HG03097 (cell line): ENCODE measurements around the gene PHOX2B.
"Not testable (repeated sequence)": the region's sequence is repeated elsewhere in the genome, so short reads cannot be mapped to it uniquely, and the experiment has no call there.

Source experiments
- ATAC-seq: cut with Tn5 transposase; IDR thresholded peaks from one replicate; pipeline ENCODE4 v1.9.1; 2021; ENCODE audit not compliant: unreplicated experiment, low FRiP score

Gene PHOX2B

GRCh38 chr4:41714364-41715000 lies 34.0 kb downstream of the PHOX2B start:
- no peak for ATAC-seq

DNA sequence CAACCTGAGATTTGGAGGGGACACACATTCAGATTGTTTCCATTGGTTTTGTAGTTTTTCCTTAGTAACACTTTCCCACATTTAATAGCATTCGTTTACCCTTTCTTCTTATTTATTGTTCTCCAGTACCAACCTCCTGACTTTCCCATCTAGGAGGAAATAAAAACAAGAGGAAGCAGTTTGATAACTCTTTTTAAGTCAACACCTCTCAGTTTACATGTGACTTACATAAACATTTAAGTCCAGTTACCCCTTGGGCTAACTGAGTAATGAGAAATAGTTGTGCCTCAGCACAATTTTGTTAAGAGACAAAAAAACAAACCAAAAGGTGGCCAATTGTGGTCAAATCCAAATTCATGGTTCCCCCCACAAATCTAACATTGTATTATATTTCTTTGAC lies 34.8 kb downstream of the PHOX2B start:
- ATAC-seq = no peak

DNA sequence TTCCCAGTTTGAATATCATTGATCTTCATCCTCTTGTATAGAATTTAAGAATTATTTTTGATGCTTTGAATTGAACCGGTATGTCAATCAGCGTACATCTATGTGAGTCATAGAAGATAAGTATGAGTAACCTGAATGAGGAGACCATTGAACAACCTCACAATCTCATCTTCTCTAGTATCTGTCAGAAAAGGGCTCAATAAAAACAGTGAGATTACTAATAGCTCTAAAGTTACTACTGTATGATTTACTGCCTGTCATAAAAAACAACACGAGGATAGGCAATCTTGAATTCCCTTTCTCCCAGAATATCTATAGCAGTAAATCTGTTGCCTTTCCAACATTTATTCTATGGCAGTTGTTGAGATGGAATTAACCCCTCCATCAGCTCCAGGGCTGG lies 36.1 kb downstream of the PHOX2B start:
- no peak for ATAC-seq

GRCh38 chr4:41711654-41712053 lies 36.9 kb downstream of the PHOX2B start:
- not testable (repeated sequence) for ATAC-seq

DNA sequence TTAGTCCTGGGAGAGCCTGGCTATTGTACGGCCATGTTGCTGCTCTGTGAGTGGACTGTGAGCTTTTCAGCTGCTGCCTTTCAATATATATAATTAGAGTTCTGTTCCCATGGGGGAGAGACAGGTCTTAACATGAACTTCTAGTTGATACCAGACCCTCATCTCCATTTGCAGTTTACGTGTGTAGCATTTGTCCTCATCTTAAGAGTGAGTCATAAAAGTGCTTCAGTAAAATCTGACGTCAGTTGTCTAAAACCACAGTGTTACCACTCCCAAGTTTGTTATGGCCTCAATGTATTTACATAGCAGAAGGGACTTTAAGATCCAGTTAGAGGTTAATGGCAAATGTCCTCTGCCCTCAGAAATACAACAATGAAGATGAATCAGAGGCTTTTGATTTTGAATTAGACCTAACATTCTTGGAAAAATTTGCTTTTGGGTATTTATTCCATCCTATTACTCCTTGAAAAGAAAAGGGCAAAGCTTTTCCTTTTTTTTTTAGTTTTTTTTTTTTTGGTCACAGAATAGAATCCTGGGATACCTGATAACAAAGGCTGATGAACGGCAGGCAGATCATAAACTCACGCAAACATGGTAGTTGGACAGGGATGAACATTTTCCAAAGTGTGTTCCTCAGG lies 38.6 kb downstream of the PHOX2B start:
- ATAC-seq = no peak

DNA sequence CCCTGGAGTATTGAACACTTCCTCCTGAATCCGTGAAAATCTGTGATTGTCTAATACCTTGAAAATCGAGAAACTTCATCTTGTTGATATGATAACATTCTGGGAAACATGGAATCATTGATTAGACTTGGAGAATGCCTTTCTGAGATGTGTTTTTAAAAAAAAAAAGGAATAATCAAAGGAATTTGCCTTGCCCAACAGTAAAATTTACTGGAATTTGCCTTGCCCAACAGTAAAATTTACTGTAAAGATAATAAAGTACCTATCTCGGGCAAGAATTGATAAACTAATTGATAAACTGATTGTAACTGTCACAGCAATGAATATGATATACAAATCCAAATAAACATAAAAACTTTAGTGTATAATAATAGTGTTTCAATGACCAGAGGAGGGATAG lies 44.7 kb downstream of the PHOX2B start:
- ATAC-seq = no peak

GRCh38 chr4:41702770-41703169 lies 45.8 kb downstream of the PHOX2B start:
- no peak for ATAC-seq

DNA sequence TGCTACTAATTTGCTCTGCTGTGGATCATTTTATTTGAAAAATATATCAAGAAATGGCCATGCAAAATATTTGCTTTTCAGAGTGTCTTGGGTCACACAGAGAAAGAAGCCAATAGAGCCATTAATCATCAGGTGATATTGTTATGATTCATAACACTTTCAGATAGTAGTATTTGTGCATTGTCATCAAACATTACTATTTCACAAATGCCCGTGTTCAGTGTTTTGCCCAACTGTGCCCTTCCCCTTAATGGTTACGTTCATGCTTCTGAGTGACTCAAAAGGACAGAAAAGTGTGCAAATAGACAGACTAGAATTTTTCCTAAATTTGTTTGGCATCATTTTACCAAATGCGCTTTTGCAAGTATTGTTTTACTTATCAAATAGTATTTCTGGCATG lies 46.5 kb downstream of the PHOX2B start:
- ATAC-seq = no peak

GRCh38 chr4:41696763-41697162 lies 51.8 kb downstream of the PHOX2B start:
- no peak for ATAC-seq

DNA sequence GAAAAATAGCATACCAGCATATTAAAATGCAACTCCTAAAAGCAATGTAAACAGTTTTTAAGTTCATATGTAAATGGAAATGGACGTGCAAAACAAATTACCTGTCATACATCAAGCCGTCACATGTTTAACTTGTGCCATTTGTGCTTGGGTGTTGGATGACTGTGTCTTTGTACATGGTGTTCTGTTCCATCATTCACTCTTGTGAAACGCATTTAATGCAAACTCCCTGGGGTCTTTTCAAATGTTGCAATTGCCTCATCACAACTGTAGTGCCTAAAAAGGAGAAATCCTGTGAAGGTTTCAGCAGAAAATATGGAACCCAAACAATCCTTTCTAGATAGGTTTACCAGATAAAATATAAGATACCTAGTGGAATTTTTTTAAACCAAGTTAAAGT lies 52.4 kb downstream of the PHOX2B start:
- ATAC-seq = no peak
